Neural progenitor cell (in vitro differentiated cells): Measurements from ENCODE around the gene KCNK1.

Source experiments
- EZH2 ChIP-seq: fragments of 200-600 bp; sonication (generic); IDR thresholded peaks from 2 replicates; pipeline ENCODE4 v1.6.1; 2017; ENCODE audit warnings: antibody characterized with exemption, mild to moderate bottlenecking, moderate library complexity
- EZH2phosphoT487 ChIP-seq: fragments of 200-600 bp; sonication (generic); IDR thresholded peaks from 2 replicates; pipeline ENCODE4 v1.6.1; 2017; ENCODE audit warnings: antibody characterized with exemption
- TF ChIP-seq, protein P1 (sequence below): fragments of 200-600 bp; sonication (generic); IDR thresholded peaks from 2 replicates; pipeline ENCODE4 v1.5.1; 2017; ENCODE audit warnings: antibody characterized with exemption, mild to moderate bottlenecking

DNA sequence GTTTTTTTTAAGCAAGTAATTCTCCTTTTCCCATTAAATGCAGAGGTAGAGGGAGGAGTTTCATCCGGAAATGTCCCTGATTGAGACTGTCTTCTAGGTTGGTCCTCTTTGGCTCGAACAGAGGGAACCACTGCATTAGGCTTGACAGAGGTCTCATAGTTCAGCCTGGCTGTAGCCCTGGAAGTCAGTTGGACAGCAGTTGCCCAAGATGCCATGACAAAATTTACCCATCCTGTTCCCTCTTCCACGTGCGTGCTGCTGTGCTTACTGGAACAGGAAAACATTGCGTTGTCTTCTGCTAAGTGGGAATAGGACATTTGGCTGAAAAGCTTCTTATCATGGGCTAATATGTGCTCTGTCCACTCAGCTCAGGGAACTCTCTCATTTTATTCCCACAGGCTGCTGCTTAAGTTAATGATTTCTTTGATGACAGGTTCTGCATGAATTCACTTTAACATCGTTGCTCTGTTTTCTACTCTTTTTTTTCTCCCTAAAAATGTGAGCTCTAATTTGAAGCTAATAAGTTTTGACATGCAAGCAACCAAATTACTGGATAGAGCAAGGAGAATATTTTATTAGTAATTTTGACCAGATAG lies 18.0 kb downstream of the KCNK1 start:
- TF ChIP-seq EZH2phosphoT487: no peak
- TF ChIP-seq, protein P1, sequence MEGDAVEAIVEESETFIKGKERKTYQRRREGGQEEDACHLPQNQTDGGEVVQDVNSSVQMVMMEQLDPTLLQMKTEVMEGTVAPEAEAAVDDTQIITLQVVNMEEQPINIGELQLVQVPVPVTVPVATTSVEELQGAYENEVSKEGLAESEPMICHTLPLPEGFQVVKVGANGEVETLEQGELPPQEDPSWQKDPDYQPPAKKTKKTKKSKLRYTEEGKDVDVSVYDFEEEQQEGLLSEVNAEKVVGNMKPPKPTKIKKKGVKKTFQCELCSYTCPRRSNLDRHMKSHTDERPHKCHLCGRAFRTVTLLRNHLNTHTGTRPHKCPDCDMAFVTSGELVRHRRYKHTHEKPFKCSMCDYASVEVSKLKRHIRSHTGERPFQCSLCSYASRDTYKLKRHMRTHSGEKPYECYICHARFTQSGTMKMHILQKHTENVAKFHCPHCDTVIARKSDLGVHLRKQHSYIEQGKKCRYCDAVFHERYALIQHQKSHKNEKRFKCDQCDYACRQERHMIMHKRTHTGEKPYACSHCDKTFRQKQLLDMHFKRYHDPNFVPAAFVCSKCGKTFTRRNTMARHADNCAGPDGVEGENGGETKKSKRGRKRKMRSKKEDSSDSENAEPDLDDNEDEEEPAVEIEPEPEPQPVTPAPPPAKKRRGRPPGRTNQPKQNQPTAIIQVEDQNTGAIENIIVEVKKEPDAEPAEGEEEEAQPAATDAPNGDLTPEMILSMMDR: no peak
- no peak for TF ChIP-seq EZH2
